GM21526 (cell line): ENCODE measurements around the gene BCO1.
"Not testable (repeated sequence)": the region's sequence is repeated elsewhere in the genome, so short reads cannot be mapped to it uniquely, and the experiment has no call there.

ENCODE experiments used
- ATAC-seq: cut with Tn5 transposase; IDR thresholded peaks from one replicate; pipeline ENCODE4 v1.9.1; 2021; ENCODE audit warnings: moderate library complexity; ENCODE audit not compliant: unreplicated experiment, low FRiP score

The BCO1 gene, protein sequence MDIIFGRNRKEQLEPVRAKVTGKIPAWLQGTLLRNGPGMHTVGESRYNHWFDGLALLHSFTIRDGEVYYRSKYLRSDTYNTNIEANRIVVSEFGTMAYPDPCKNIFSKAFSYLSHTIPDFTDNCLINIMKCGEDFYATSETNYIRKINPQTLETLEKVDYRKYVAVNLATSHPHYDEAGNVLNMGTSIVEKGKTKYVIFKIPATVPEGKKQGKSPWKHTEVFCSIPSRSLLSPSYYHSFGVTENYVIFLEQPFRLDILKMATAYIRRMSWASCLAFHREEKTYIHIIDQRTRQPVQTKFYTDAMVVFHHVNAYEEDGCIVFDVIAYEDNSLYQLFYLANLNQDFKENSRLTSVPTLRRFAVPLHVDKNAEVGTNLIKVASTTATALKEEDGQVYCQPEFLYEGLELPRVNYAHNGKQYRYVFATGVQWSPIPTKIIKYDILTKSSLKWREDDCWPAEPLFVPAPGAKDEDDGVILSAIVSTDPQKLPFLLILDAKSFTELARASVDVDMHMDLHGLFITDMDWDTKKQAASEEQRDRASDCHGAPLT

GRCh38 chr16:81238296-81239011, at the start of gene BCO1:
BCO1 (plus strand) TSS chr16:81238689; CDS start chr16:81238909, 220 bp downstream.
- no peak for ATAC-seq

DNA sequence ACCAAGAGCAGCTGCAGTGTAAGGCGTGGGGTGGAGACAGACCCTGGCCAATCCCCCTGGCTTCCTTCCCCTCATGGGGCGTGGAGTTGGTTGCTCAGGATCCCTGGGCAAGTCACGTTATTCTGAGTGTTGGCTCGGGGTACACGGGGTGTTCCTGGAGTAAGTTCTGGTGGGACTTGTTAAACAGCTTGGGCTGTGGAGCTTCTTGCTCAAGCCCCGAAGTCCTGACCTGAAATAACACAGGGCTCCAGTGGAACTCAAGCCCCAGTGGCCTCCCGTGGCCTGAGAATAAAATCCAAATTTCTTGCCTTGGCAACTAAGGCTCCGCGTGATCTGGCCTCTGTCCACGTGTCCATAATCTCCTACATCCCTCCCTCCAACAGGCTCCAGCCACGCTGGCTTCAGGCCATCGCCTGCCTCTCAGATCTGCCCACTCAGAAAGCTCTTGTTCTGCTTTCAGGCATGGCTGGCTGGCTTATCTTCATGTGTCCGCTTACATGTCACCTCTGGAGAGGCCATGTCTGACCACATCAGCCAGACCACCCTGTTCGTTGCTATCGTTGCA, 49.3 kb upstream of the BCO1 start:
- ATAC-seq, result no peak

DNA sequence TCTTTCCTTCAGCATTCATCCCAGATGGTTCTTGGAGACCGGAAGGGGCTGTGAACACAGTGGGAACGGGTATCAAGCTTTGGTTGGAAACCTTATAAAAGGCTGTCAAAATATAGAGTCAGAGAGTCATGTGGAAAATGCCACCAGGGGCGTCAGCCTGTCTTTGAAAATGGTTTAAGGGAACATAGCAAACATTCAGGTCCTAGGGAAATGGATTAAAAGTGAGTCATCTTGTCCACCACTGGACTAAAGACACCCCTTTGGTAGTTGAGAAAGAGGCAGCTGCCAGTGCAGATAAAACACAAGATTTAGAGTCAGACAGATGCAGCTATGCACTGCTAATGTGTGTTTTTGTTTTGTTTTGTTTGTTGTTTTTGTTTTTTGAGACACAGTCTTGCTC, 47.8 kb upstream of the BCO1 start:
- no peak for ATAC-seq

- no peak for ATAC-seq
These were observed 42.5 kb upstream of the BCO1 start for GRCh38 chr16:81195885-81196534.

GRCh38 chr16:81198635-81199034, 39.9 kb upstream of the BCO1 start:
- ATAC-seq, result no peak

GRCh38 chr16:81201267-81201666, 37.2 kb upstream of the BCO1 start:
- ATAC-seq, result no peak

DNA sequence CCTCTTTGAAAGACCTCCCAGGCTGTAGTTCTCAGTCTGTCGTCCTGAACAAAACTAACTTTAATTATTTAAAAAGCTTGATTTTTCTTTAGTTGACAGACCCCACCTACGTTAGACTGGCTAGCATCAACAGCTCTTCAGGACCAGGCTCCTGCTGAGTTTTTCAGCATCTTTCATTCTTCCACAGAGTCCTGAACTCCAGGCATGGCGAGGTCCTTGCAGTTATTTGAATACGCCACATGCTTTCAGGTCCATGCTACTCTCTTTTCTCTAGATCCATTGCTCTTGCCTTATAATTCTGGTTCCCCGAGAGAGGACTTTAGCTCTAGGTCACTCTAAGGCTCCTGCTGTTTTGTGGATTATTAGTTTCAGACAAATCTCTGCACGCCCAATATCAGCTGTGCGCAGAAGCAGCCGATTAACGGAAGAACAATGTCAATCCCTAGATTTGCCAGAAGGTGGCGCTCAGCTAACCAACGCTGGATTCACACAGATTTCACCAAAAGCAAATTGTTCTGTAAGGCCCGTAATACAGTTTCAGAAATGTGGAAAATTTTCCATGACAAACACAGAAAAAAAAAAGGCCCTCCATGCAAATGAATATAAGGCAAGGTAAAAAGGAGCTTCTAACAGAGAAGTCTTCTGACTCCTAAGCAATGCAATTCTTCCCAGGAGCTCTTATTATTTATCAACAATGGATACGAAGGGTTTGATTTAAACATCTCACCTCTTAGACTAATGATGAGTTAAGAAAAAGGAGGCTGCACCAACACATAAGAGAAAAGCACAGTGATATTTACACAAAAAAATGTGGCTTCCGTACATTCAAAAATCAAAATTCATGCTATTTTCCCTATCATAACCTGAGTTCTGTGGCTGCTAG, 33.5 kb upstream of the BCO1 start:
- no peak for ATAC-seq

- ATAC-seq, result no peak
These were observed 31.4 kb upstream of the BCO1 start for GRCh38 chr16:81207076-81207475.

GRCh38 chr16:81210807-81211206, 27.7 kb upstream of the BCO1 start:
- ATAC-seq, result no peak

GRCh38 chr16:81212830-81213465, 25.5 kb upstream of the BCO1 start:
- no peak for ATAC-seq

- ATAC-seq, result no peak
These were observed 23.7 kb upstream of the BCO1 start for GRCh38 chr16:81214745-81215166.

DNA sequence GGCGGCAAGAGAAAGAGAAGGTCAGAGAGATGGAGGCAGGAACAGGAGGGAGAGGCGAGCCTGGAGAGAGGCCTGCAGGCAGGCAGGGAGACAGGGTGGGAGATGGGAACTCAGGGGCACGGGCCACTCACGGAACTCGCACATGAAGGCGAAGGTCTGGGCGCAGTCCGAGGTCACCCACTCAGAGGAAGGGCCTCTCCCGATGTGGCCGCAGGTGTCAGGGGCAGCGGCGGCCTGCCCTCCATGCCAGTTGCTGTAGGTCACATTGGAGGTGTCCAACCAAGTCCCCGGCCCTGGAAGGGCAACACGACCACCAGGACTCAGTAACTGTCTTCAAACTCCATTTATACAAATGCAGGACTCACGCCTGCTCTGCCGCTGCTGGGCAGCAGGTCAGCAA, 22.4 kb upstream of the BCO1 start:
- ATAC-seq, result no peak

GRCh38 chr16:81216706-81217105, 21.8 kb upstream of the BCO1 start:
- ATAC-seq, result no peak

- no peak for ATAC-seq
These were observed 19.3 kb upstream of the BCO1 start for GRCh38 chr16:81219151-81219550.

- ATAC-seq, result no peak
These were observed 18.1 kb upstream of the BCO1 start for GRCh38 chr16:81220349-81220748.

DNA sequence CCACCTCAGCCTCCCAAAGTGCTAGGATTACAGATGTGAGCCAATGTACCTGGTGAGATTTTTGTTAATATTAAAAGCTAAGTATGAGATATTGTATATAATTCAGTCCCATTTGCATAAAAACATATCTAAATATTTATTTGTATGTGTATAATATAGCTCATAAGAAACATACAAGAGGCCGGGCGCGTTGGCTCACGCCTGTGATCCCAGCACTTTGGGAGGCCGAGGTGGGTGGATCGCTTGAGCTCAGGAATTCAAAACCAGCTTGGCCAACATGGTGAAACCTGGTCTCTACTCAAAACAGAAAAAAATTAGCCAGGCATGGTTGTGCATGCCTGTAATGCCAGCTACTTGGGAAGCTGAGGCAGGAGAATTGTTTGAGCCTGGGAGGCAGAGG, 16.8 kb upstream of the BCO1 start:
- no peak for ATAC-seq

DNA sequence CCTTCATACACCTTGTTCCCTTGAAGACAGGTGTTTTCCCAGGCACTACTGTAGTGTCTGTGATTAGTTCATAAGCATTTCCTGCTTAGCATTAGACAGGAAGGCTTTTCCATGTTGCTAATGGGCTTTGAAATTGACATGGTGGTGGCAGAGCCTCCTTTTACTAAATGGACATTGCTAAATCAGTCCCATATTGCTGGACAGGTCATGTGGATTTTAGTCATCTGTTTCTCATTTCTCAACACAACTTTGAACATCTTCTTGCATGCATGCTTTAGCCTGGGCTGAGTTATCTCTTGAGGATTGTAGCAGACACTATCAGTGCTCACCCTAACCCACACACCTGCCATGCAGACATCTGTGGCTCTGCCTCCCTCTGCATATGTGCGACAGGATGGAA, 13.7 kb upstream of the BCO1 start:
- no peak for ATAC-seq

GRCh38 chr16:81225697-81226096, 12.8 kb upstream of the BCO1 start:
- not testable (repeated sequence) for ATAC-seq

GRCh38 chr16:81227785-81228184, 10.7 kb upstream of the BCO1 start:
- ATAC-seq, result no peak
